PC-9 (cell line): Measurements from ENCODE around the gene ZFAND3. TPM values are rescaled to one million over a fixed set of nuclear protein-coding genes. Genes with fewer than 3 reads are reported as not detected.
A peak's percentile ranks its signal among the peaks of the same experiment; 100 is the strongest.

ENCODE experiments used
- BruUV-seq: library from RNA; stranded (reverse); fragments of 400-500 nt; replicated peaks from 2 replicates; lab custom pipeline; 2021; lab: Mats Ljungman, UMichigan
- CTCF ChIA-PET: fragments of 300-600 bp; sonication (Branson Sonifier 250); formaldehyde crosslinking; loops from one replicate; lab custom pipeline; 2022; ENCODE audit warnings: antibody characterized with exemption; lab: Charles Lee
- POLR2A ChIA-PET: fragments of 300-600 bp; sonication (Branson Sonifier 250); formaldehyde crosslinking; loops from one replicate; lab custom pipeline; 2022; ENCODE audit warnings: antibody characterized with exemption; ENCODE audit not compliant: unreplicated experiment; lab: Charles Lee
- DNase-seq, 2 experiments: peaks; one replicate each; pipeline versions ENCODE4 v3.0.0 to v3.0.0-alpha.2; 2015 to 2022; ENCODE audit warnings: mixed read lengths in 1 of 2
- H2AFZ ChIP-seq: fragments of 200-600 bp; sonication (generic); 2 replicates; pipeline ENCODE4 v1.8.1; 2017; ENCODE audit warnings: antibody characterized with exemption
- H3F3A ChIP-seq: fragments of 200-600 bp; sonication (generic); 2 replicates; pipeline ENCODE4 v1.8.1; 2017; ENCODE audit warnings: antibody characterized with exemption, mild to moderate bottlenecking, low read depth; ENCODE audit not compliant: insufficient read depth
- H3K27ac ChIP-seq: fragments of 200-600 bp; sonication (generic); 2 replicates; pipeline ENCODE4 v1.6.1; 2016; ENCODE audit warnings: mixed run types
- H3K27me3 ChIP-seq: fragments of 200-600 bp; sonication (generic); 2 replicates; pipeline ENCODE4 v1.6.1; 2016; ENCODE audit warnings: low read depth, mixed run types; ENCODE audit not compliant: insufficient read depth
- H3K36me3 ChIP-seq: fragments of 200-600 bp; sonication (generic); 2 replicates; pipeline ENCODE4 v1.6.1; 2016; ENCODE audit warnings: low read depth, mixed run types
- H3K4me1 ChIP-seq: fragments of 200-600 bp; sonication (generic); replicated peaks from 2 replicates; pipeline ENCODE4 v1.6.1; 2016; ENCODE audit warnings: mixed run types; ENCODE audit not compliant: insufficient read depth
- H3K4me2 ChIP-seq: fragments of 200-600 bp; sonication (generic); 2 replicates; pipeline ENCODE4 v1.6.1; 2017; ENCODE audit warnings: mixed run types
- H3K4me3 ChIP-seq: fragments of 200-600 bp; sonication (generic); 2 replicates; pipeline ENCODE4 v1.6.1; 2016; ENCODE audit warnings: mixed run types
- H3K79me2 ChIP-seq: fragments of 200-600 bp; sonication (generic); 2 replicates; pipeline ENCODE4 v1.6.1; 2017; ENCODE audit warnings: low read depth, mixed run types
- H3K9me2 ChIP-seq: fragments of 200-600 bp; sonication (generic); 2 replicates; pipeline ENCODE4 v1.8.1; 2017; ENCODE audit warnings: mild to moderate bottlenecking; ENCODE audit not compliant: insufficient read depth
- H3K9me3 ChIP-seq: fragments of 200-600 bp; sonication (generic); 2 replicates; pipeline ENCODE4 v1.8.1; 2016; ENCODE audit warnings: low read depth; ENCODE audit not compliant: insufficient read depth
- H4K20me1 ChIP-seq: fragments of 200-600 bp; sonication (generic); 2 replicates; pipeline ENCODE4 v1.8.1; 2017; ENCODE audit not compliant: insufficient read depth
- EZH2 ChIP-seq: fragments of 200-600 bp; sonication (generic); IDR thresholded peaks from 2 replicates; pipeline ENCODE4 v1.8.0; 2017; ENCODE audit warnings: antibody characterized with exemption, low read depth
- intact Hi-C: fragments of 100-400 bp; cut with micrococcal nuclease; formaldehyde crosslinking; loops from one replicate; pipeline ENCODE4 v1.10.0; 2022; ENCODE audit not compliant: unreplicated experiment
- total RNA-seq: library from RNA; stranded (reverse); gene quantifications from 2 replicates; pipeline ENCODE4 v1.2.3, GENCODE V29; 2021
- TF ChIP-seq, protein P1 (sequence below): fragments of 200-600 bp; sonication (generic); conservative IDR thresholded peaks from 2 replicates; pipeline ENCODE4 v1.6.1; 2017; ENCODE audit warnings: mixed run types, antibody characterized with exemption, mild to moderate bottlenecking, moderate library complexity

ZFAND3 gene
- total RNA-seq, 1 experiment from 2014 or later = 46.8 TPM

DNA sequence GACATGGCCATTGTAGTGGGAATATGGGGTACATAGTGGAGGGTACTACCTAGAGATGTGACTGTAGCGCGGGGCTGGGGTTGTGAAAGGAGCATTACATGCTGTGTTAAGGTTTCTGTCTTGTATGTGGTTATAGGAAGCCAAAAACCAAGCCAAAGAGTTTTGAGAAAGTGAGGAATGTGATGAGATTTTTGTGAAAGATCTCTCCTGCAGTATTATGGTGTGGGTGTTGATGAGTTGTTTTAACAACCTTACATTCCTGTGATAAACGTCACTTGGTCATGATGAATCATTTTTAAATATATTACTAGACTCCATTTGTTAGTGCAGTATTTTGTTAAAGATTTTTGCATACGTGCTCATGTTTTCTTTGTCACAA, 48.9 kb downstream of the ZFAND3 start:
- intact Hi-C loops = no loop called here
- Histone ChIP-seq H2AFZ (no peak overlapping the region), H3K9me2 (no peaks in the 10 kb centered on the region), H3K4me1 (peaks cover 18% of the 10 kb centered on the region), H3F3A (peaks cover 12% of the 10 kb centered on the region; the same call in 1 of the 2 replicates), H3K79me2 (peaks cover 100% of the 10 kb centered on the region), H3K9me3 (0 out of 2 replicates have a peak, but pooled peaks cover 4% of the 10 kb centered on the region), H4K20me1 (peaks cover 77% of the 10 kb centered on the region), H3K27me3 (no peaks in the 10 kb centered on the region), H3K4me3 (no peak overlapping the region), H3K36me3 (no peaks in the 10 kb centered on the region), H3K4me2 (peak overlapping the region; percentile 24), H3K27ac (peak overlapping the region; percentile 34; the same call in 1 of the 2 replicates)
- peak; percentile 2 to 76 for DNase-seq
- BruUV-seq = no TSS peak
- POLR2A ChIA-PET = interaction anchor here (0.6 kb wide), 1 partner anchor 835 kb away, joined by 16 read pairs; no protein-coding TSS in a partner anchor
- CTCF ChIA-PET = no interaction called here
- TF ChIP-seq EZH2 = no peak
- TF ChIP-seq, protein P1, sequence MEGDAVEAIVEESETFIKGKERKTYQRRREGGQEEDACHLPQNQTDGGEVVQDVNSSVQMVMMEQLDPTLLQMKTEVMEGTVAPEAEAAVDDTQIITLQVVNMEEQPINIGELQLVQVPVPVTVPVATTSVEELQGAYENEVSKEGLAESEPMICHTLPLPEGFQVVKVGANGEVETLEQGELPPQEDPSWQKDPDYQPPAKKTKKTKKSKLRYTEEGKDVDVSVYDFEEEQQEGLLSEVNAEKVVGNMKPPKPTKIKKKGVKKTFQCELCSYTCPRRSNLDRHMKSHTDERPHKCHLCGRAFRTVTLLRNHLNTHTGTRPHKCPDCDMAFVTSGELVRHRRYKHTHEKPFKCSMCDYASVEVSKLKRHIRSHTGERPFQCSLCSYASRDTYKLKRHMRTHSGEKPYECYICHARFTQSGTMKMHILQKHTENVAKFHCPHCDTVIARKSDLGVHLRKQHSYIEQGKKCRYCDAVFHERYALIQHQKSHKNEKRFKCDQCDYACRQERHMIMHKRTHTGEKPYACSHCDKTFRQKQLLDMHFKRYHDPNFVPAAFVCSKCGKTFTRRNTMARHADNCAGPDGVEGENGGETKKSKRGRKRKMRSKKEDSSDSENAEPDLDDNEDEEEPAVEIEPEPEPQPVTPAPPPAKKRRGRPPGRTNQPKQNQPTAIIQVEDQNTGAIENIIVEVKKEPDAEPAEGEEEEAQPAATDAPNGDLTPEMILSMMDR = no peak

- ChIA-PET POLR2A (interaction anchor here (0.6 to 0.7 kb wide), 2 partner anchors 83 to 175 kb away, joined by 3 to 4 read pairs; no protein-coding TSS in a partner anchor), CTCF (no interaction called here)
- H3K27ac ChIP-seq = no peak overlapping the region
- no peak overlapping the region for H2AFZ ChIP-seq
- TF ChIP-seq, protein P1 = no peak
- no peak for TF ChIP-seq EZH2
- no peak overlapping the region for H3K4me3 ChIP-seq
- no peaks in the 10 kb centered on the region for H3K27me3 ChIP-seq
- no peaks in the 10 kb centered on the region for H3K9me2 ChIP-seq
- H3F3A ChIP-seq = peaks cover 3% of the 10 kb centered on the region; the same call in 1 of the 2 replicates
- intact Hi-C loops = no loop called here
- peaks cover 89% of the 10 kb centered on the region for H4K20me1 ChIP-seq
- H3K4me2 ChIP-seq = no peak overlapping the region
- H3K79me2 ChIP-seq = peaks cover 97% of the 10 kb centered on the region
- no peak for DNase-seq
- 0 out of 2 replicates have a peak, but pooled peaks cover 4% of the 10 kb centered on the region for H3K9me3 ChIP-seq
- peaks cover 15% of the 10 kb centered on the region for H3K4me1 ChIP-seq
- no TSS peak for BruUV-seq
- H3K36me3 ChIP-seq = no peaks in the 10 kb centered on the region
Measured at GRCh38 chr6:37871616-37872372, 52.3 kb downstream of the ZFAND3 start.

DNA sequence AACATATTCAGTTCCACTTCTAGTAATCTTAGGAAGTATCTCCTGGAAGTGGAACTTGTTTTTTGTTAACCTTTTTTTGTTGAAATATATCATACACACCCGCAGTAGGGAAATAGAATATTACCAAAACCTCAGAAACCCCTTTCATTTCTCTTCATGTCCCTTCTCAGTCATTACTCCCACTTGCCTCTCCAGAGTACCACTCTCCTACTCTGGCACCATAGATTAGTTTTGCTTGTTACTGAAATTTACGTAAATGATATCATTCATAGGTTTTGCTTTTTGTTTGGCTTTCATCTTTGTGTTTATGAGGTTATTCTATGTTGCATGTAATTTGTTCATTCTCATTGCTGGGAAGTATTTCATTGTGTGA, 52.8 kb downstream of the ZFAND3 start:
- DNase-seq = no peak
- H3K4me2 ChIP-seq = no peak overlapping the region
- intact Hi-C loops = no loop called here
- no peaks in the 10 kb centered on the region for H3K36me3 ChIP-seq
- H3K27me3 ChIP-seq = no peaks in the 10 kb centered on the region
- 0 out of 2 replicates have a peak, but pooled peaks cover 4% of the 10 kb centered on the region for H3K9me3 ChIP-seq
- peaks cover 97% of the 10 kb centered on the region for H3K79me2 ChIP-seq
- peaks cover 14% of the 10 kb centered on the region for H3K4me1 ChIP-seq
- H3K9me2 ChIP-seq = no peaks in the 10 kb centered on the region
- no TSS peak for BruUV-seq
- ChIA-PET CTCF (no interaction called here), POLR2A (no interaction called here)
- H3F3A ChIP-seq = peaks cover 3% of the 10 kb centered on the region; the same call in 1 of the 2 replicates
- H3K4me3 ChIP-seq = no peak overlapping the region
- H2AFZ ChIP-seq = no peak overlapping the region
- TF ChIP-seq, protein P1 = no peak
- no peak for TF ChIP-seq EZH2
- no peak overlapping the region for H3K27ac ChIP-seq
- H4K20me1 ChIP-seq = peaks cover 88% of the 10 kb centered on the region
